ENCODE data around the gene BAIAP2L2. TPM values are rescaled to one million over a fixed set of nuclear protein-coding genes. Genes with fewer than 3 reads are reported as not detected.

BAIAP2L2 gene
- total and polyA plus RNA-seq, 2 of the 4 experiments (the other 2 are of a cell fraction): 0.18 to 0.46 TPM

DNA sequence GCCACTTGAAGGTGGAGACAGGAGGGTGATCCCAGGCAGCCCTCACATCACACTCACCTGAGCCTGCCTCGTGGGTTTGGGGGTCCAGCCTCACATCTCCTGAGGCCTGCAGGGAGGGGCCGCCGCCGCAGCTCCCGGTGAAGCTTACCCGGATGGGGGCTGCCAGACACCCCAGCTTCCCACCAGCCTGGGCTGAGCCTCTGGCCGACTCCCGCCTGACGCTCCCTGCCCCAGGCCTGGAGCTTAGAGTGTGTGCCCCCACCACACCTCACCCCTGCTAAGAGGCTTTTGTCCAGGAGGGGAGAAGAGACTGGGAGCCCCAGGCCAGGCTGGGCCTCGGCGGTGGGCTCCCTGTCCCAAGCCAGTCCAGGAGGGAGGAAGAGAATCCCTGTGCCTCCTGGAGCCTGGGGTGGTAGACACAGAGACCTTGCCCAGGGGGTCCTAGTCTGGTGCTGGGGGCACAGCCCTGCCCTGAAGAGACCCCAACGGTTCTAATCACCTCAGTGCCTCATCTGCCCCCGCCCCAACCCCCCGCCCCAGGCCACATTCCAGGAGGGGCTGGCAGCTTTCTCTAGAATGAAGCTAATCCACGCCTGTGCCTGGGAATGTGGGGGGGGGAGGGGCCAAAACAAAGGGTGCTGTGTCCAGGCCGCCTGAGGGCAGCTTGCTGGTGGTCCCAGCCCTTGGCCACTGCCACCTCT is 26.4 kb downstream of the BAIAP2L2 start, which contains the start of gene SLC16A8:
SLC16A8 (minus strand) TSS at position 254 of the 701 bp plus-strand sequence. CDS start 1,311 bp downstream, outside the sequence.
- POLR2A ChIA-PET (ENCODE audit: unreplicated experiment): no interaction called here
- H4K20me1 ChIP-seq (ENCODE audit: insufficient read depth, low read length): no peaks in the 10 kb centered on the region; the same call in 1 of the 2 replicates
- H4K5ac ChIP-seq (ENCODE audit: low read depth, low read length): no peak within 1 kb of the TSS
- intact Hi-C loops (cut with micrococcal nuclease) (no loop called here), dilution Hi-C loops (cut with HindIII; ENCODE audit: low sequenced_read_pairs, unreplicated experiment) (no loop called here), in situ Hi-C loops (cut with MboI; ENCODE audit: low sequenced_read_pairs) (no loop called here)
- no peak within 1 kb of the TSS for H3K4me3 ChIP-seq (ENCODE audit: insufficient read depth, low read depth, low read length)
- peaks cover 49% of the 10 kb centered on the region for H3K27me3 ChIP-seq (ENCODE audit: control insufficient read depth, insufficient read depth, low read length)
- H3K9ac ChIP-seq (ENCODE audit: low read depth, low read length): no peak within 1 kb of the TSS
- no peak within 1 kb of the TSS for H2BK20ac ChIP-seq (ENCODE audit: low read depth, low read length)
- H4K8ac ChIP-seq (ENCODE audit: low read depth in 2 of 2, low read length in 2 of 2): no peak within 1 kb of the TSS
- no peaks in the 10 kb centered on the region for H3K36me3 ChIP-seq (ENCODE audit: control insufficient read depth, insufficient read depth, low read length)
- no peak within 1 kb of the TSS for H2AFZ ChIP-seq (replicated peaks; ENCODE audit: low read length, poor library complexity)
- no peak within 1 kb of the TSS for H3K56ac ChIP-seq (ENCODE audit: extremely low read depth, insufficient read depth, low read length)
- H3K4ac ChIP-seq (ENCODE audit: low read depth, low read length): no peak within 1 kb of the TSS
- WGBS, 2 experiments (ENCODE audit: extremely low coverage in 2 of 2, insufficient read length in 1 of 2): 0% methylated on average over 1 of the region's 16 CpGs; no CpG with 5 or more reads in 1 of the 2 experiments
- H2AK9ac ChIP-seq (replicated peaks; ENCODE audit: low read depth, low read length, poor library complexity): no peak within 1 kb of the TSS
- H3K27ac ChIP-seq (ENCODE audit: insufficient read depth, low read length): no peak within 1 kb of the TSS
- H3K4me2 ChIP-seq (ENCODE audit: low read depth, low read length): no peak within 1 kb of the TSS
- DNase-seq (no peak), ATAC-seq (ENCODE audit: low read depth) (no peak)
- H3K9me3 ChIP-seq (ENCODE audit: control insufficient read depth, insufficient read depth, low read length): no peaks in the 10 kb centered on the region
- no peak within 1 kb of the TSS for H3K23ac ChIP-seq (ENCODE audit: low read depth, low read length)
- no peak within 1 kb of the TSS for H2BK120ac ChIP-seq (ENCODE audit: low read depth, low read length)
- no peak within 1 kb of the TSS for H2AK5ac ChIP-seq (ENCODE audit: low read depth, low read length)
- H2BK5ac ChIP-seq (ENCODE audit: low read depth, low read length, poor library complexity, severe bottlenecking): no peak within 1 kb of the TSS
- CTCF ChIA-PET: no interaction called here
- H3K79me1 ChIP-seq (ENCODE audit: low read depth in 1 of 2, low read length in 2 of 2): no peaks in the 10 kb centered on the region
- 0 out of 2 replicates have a peak, but pooled peaks cover 6% of the 10 kb centered on the region for H3K9me1 ChIP-seq (ENCODE audit: insufficient read depth, low read length)
- no peak within 1 kb of the TSS for H3K14ac ChIP-seq (replicated peaks; ENCODE audit: low read depth, low read length)
- H4K91ac ChIP-seq (ENCODE audit: insufficient read depth, low read depth, low read length): no peak within 1 kb of the TSS
- H2BK15ac ChIP-seq (ENCODE audit: low read depth, low read length): no peak within 1 kb of the TSS
- BruUV-seq (replicated peaks): no TSS peak
- TF ChIP-seq POLR2A (IDR thresholded peaks at IDR 0.05; ENCODE audit: low read depth, low read length) (no peak), MXI1 (IDR thresholded peaks at IDR 0.05; ENCODE audit: borderline replicate concordance, low read depth, low read length) (no peak), RAD21 (IDR thresholded peaks at IDR 0.05; ENCODE audit: low read length) (no peak), FOS (IDR thresholded peaks at IDR 0.05; ENCODE audit: low read depth, low read length) (no peak), RFX5 (IDR thresholded peaks at IDR 0.05; ENCODE audit: low read depth, low read length) (no peak), CHD1 (IDR thresholded peaks at IDR 0.05; ENCODE audit: low read depth, low read length) (no peak), MAFK (IDR thresholded peaks at IDR 0.05; ENCODE audit: low read depth, low read length) (no peak), NFE2L2 (IDR thresholded peaks at IDR 0.05; ENCODE audit: low read depth, low read length) (no peak), SMC3 (IDR thresholded peaks at IDR 0.05; ENCODE audit: low read depth, low read length) (no peak)
- TF ChIP-seq, protein P1, sequence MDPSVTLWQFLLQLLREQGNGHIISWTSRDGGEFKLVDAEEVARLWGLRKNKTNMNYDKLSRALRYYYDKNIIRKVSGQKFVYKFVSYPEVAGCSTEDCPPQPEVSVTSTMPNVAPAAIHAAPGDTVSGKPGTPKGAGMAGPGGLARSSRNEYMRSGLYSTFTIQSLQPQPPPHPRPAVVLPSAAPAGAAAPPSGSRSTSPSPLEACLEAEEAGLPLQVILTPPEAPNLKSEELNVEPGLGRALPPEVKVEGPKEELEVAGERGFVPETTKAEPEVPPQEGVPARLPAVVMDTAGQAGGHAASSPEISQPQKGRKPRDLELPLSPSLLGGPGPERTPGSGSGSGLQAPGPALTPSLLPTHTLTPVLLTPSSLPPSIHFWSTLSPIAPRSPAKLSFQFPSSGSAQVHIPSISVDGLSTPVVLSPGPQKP (IDR thresholded peaks at IDR 0.05; ENCODE audit: borderline replicate concordance, low read depth, low read length): no peak
- TF ChIP-seq, protein P2, sequence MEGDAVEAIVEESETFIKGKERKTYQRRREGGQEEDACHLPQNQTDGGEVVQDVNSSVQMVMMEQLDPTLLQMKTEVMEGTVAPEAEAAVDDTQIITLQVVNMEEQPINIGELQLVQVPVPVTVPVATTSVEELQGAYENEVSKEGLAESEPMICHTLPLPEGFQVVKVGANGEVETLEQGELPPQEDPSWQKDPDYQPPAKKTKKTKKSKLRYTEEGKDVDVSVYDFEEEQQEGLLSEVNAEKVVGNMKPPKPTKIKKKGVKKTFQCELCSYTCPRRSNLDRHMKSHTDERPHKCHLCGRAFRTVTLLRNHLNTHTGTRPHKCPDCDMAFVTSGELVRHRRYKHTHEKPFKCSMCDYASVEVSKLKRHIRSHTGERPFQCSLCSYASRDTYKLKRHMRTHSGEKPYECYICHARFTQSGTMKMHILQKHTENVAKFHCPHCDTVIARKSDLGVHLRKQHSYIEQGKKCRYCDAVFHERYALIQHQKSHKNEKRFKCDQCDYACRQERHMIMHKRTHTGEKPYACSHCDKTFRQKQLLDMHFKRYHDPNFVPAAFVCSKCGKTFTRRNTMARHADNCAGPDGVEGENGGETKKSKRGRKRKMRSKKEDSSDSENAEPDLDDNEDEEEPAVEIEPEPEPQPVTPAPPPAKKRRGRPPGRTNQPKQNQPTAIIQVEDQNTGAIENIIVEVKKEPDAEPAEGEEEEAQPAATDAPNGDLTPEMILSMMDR (conservative IDR thresholded peaks at IDR 0.05; ENCODE audit: low read depth, low read length): no peak
- H3K4me1 ChIP-seq (ENCODE audit: control insufficient read depth, insufficient read depth, low read length): peaks cover 2% of the 10 kb centered on the region; the same call in 1 of the 2 replicates
- no peak within 1 kb of the TSS for H3K18ac ChIP-seq (ENCODE audit: low read depth, low read length)

All from IMR-90 (cell line).